Astrocyte of the cerebellum (primary cell): ENCODE results near the gene HNRNPLL.
A peak's percentile ranks its signal among the peaks of the same experiment; 100 is the strongest.

Experiments used
- DNase-seq: peaks from one replicate; pipeline ENCODE4 v3.0.0-alpha.2; 2011; ENCODE audit warnings: low read depth
- H3K4me3 ChIP-seq: 2 replicates; pipeline ENCODE4 v1.5.1; 2011; ENCODE audit warnings: mild to moderate bottlenecking, low read depth, low read length, moderate library complexity
- CTCF ChIP-seq: IDR thresholded peaks from 2 replicates; pipeline ENCODE4 v1.5.1; 2012; ENCODE audit warnings: low read length, low read depth, moderate library complexity, mild to moderate bottlenecking; ENCODE audit errors: missing control alignments
- in situ Hi-C: cut with HindIII; loops from 2 replicates; pipeline ENCODE4 v1.10.0; 2017; ENCODE audit warnings: low sequenced_read_pairs

HNRNPLL gene

GRCh38 chr2:38583994-38584393 lies 18.7 kb downstream of the HNRNPLL start:
- in situ Hi-C loops = no loop called here
- TF ChIP-seq CTCF = no peak
- no peak for DNase-seq
- H3K4me3 ChIP-seq = no peak overlapping the region

- DNase-seq = no peak
- no peak for TF ChIP-seq CTCF
- no peak overlapping the region for H3K4me3 ChIP-seq
- in situ Hi-C loops = no loop called here
These were observed 19.2 kb downstream of the HNRNPLL start for GRCh38 chr2:38583524-38583923.

GRCh38 chr2:38581193-38582147 lies 21.3 kb downstream of the HNRNPLL start:
- peak; percentile 49 for TF ChIP-seq CTCF
- peak; percentile 70 for DNase-seq
- no peak overlapping the region for H3K4me3 ChIP-seq
- in situ Hi-C loops = no loop called here

GRCh38 chr2:38580115-38580636 lies 22.6 kb downstream of the HNRNPLL start:
- in situ Hi-C loops = no loop called here
- no peak for DNase-seq
- TF ChIP-seq CTCF = no peak
- no peak overlapping the region for H3K4me3 ChIP-seq

GRCh38 chr2:38578832-38579231 lies 23.9 kb downstream of the HNRNPLL start:
- DNase-seq = no peak
- in situ Hi-C loops = no loop called here
- no peak overlapping the region for H3K4me3 ChIP-seq
- TF ChIP-seq CTCF = no peak

- TF ChIP-seq CTCF = no peak
- no peak overlapping the region for H3K4me3 ChIP-seq
- in situ Hi-C loops = loop anchor here (5.0 kb wide), 1 partner anchor 168 kb away; no protein-coding TSS in a partner anchor
- DNase-seq = no peak
These were observed 28.4 kb downstream of the HNRNPLL start for GRCh38 chr2:38574278-38574677.
